A673 (cell line): ENCODE data around the gene SERINC4. TPM values are rescaled to one million over a fixed set of nuclear protein-coding genes. Genes with fewer than 3 reads are reported as not detected.
"Not testable (repeated sequence)": the region's sequence is repeated elsewhere in the genome, so short reads cannot be mapped to it uniquely, and the experiment has no call there.

Experiments
- BruUV-seq: library from RNA; stranded (reverse); fragments of 400-500 nt; replicated peaks from 2 replicates; lab custom pipeline; 2021; lab: Mats Ljungman, UMichigan
- CTCF ChIA-PET: fragments of 300-600 bp; sonication (Branson Sonifier 250); formaldehyde crosslinking; loops from one replicate; lab custom pipeline; 2022; ENCODE audit warnings: antibody characterized with exemption; lab: Charles Lee
- POLR2A ChIA-PET: fragments of 300-600 bp; sonication (Branson Sonifier 250); formaldehyde crosslinking; loops from one replicate; lab custom pipeline; 2022; ENCODE audit warnings: antibody characterized with exemption; ENCODE audit not compliant: low non-redundant PET; lab: Charles Lee
- DNase-seq: peaks from one replicate; pipeline ENCODE4 v3.0.0-alpha.2; 2015; ENCODE audit warnings: low spot score
- H3K27ac ChIP-seq: fragments of 200-600 bp; sonication (generic); 2 replicates; pipeline ENCODE4 v1.5.1; 2016; ENCODE audit warnings: mixed run types, low read depth, mild to moderate bottlenecking, mixed read lengths, antibody characterized with exemption, low read length; ENCODE audit not compliant: poor library complexity, severe bottlenecking
- H3K27me3 ChIP-seq: fragments of 200-600 bp; sonication (generic); replicated peaks from 2 replicates; pipeline ENCODE4 v1.6.1; 2017; ENCODE audit warnings: mixed run types, low read depth, mild to moderate bottlenecking, mixed read lengths, antibody characterized with exemption, low read length; ENCODE audit not compliant: insufficient read depth, poor library complexity
- H3K36me3 ChIP-seq: fragments of 200-600 bp; sonication (generic); 2 replicates; pipeline ENCODE4 v1.6.1; 2016; ENCODE audit warnings: mixed run types, mild to moderate bottlenecking, mixed read lengths, antibody characterized with exemption, low read length; ENCODE audit not compliant: insufficient read depth, poor library complexity, severe bottlenecking
- H3K4me1 ChIP-seq: fragments of 200-600 bp; sonication (generic); 2 replicates; pipeline ENCODE4 v1.6.1; 2017; ENCODE audit warnings: mixed run types, mild to moderate bottlenecking, mixed read lengths, antibody characterized with exemption, low read length; ENCODE audit not compliant: insufficient read depth, poor library complexity, severe bottlenecking
- H3K4me3 ChIP-seq: fragments of 200-600 bp; sonication (generic); 2 replicates; pipeline ENCODE4 v1.5.1; 2016; ENCODE audit warnings: low read depth, mixed run types, mild to moderate bottlenecking, mixed read lengths, low read length; ENCODE audit not compliant: poor library complexity, severe bottlenecking
- H3K9me3 ChIP-seq: fragments of 200-600 bp; sonication (generic); 2 replicates; pipeline ENCODE4 v1.6.1; 2016; ENCODE audit warnings: mixed run types, low read depth, mild to moderate bottlenecking, mixed read lengths, antibody characterized with exemption, low read length; ENCODE audit not compliant: poor library complexity, severe bottlenecking
- EZH2 ChIP-seq: fragments of 200-600 bp; sonication (generic); IDR thresholded peaks from 2 replicates; pipeline ENCODE4 v1.6.1; 2017; ENCODE audit warnings: borderline replicate concordance, low read depth, mild to moderate bottlenecking, mixed read lengths, antibody characterized with exemption, low read length; ENCODE audit not compliant: poor library complexity, severe bottlenecking
- intact Hi-C: fragments of 100-400 bp; cut with micrococcal nuclease; formaldehyde crosslinking; loops from one replicate; pipeline ENCODE4 v1.10.0; 2022; ENCODE audit not compliant: unreplicated experiment
- total RNA-seq: library from RNA; stranded (reverse); gene quantifications from 2 replicates; pipeline ENCODE4 v1.2.3, GENCODE V29; 2021
- TF ChIP-seq, protein P1 (sequence below): fragments of 300-800, 200-600 bp; sonication (generic); conservative IDR thresholded peaks from 2 replicates; pipeline ENCODE4 v1.5.1; 2017; ENCODE audit warnings: low read depth, mild to moderate bottlenecking, antibody characterized with exemption, low read length, moderate library complexity, mixed read lengths

SERINC4 gene
- total RNA-seq, 1 experiment from 2014 or later = not detected

DNA sequence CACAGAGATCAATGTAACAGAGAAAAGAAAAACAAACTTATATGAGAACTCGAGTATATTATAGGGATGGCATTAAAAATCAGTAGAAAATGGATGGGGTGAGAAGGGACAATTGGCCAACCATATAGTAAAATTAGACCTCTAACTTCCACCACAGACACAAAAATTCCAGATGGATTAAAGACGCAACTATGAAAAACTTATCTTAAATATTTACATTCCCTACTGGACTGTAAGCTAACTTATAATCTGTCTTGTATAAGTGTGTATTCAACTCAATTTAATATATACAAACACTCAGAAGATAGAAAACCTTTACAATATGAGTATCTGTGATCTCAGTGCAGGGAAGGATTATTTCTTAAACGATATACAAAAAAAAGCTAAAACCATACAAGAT is 21.5 kb upstream of the SERINC4 start:
- no peaks in the 10 kb centered on the region for H3K4me1 ChIP-seq
- H3K27me3 ChIP-seq = no peaks in the 10 kb centered on the region
- ChIA-PET POLR2A (no interaction called here), CTCF (no interaction called here)
- no peak overlapping the region for H3K4me3 ChIP-seq
- H3K9me3 ChIP-seq = no peaks in the 10 kb centered on the region
- no peak overlapping the region for H3K27ac ChIP-seq
- peaks cover 8% of the 10 kb centered on the region for H3K36me3 ChIP-seq
- no peak for DNase-seq
- TF ChIP-seq, protein P1, sequence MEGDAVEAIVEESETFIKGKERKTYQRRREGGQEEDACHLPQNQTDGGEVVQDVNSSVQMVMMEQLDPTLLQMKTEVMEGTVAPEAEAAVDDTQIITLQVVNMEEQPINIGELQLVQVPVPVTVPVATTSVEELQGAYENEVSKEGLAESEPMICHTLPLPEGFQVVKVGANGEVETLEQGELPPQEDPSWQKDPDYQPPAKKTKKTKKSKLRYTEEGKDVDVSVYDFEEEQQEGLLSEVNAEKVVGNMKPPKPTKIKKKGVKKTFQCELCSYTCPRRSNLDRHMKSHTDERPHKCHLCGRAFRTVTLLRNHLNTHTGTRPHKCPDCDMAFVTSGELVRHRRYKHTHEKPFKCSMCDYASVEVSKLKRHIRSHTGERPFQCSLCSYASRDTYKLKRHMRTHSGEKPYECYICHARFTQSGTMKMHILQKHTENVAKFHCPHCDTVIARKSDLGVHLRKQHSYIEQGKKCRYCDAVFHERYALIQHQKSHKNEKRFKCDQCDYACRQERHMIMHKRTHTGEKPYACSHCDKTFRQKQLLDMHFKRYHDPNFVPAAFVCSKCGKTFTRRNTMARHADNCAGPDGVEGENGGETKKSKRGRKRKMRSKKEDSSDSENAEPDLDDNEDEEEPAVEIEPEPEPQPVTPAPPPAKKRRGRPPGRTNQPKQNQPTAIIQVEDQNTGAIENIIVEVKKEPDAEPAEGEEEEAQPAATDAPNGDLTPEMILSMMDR = no peak
- BruUV-seq = no TSS peak
- intact Hi-C loops = no loop called here

DNA sequence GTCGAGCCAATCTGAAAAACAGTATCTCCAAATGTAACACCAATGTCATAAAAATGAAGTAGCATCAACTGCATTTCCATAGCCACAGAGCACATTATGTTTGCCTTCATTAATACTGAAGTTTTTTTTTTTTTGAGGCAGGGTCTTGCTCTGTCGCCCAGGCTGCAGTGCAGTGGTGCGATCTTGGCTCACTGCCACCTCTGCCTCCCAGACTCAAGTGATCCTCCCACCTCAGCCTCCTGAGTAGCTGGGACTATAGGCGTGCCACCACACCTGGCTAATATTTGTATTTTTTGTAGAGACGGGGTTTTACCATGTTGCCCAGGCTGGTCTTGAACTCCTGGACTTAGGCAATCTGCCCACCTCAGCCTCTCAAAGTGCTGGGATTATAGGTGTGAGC is 15.0 kb upstream of the SERINC4 start:
- H3K4me1 ChIP-seq, CTCF ChIA-PET, DNase-seq, intact Hi-C loops, H3K27me3 ChIP-seq, H3K27ac ChIP-seq, BruUV-seq, POLR2A ChIA-PET, H3K9me3 ChIP-seq, H3K4me3 ChIP-seq: not testable (repeated sequence)
- peaks cover 66% of the 10 kb centered on the region for H3K36me3 ChIP-seq

DNA sequence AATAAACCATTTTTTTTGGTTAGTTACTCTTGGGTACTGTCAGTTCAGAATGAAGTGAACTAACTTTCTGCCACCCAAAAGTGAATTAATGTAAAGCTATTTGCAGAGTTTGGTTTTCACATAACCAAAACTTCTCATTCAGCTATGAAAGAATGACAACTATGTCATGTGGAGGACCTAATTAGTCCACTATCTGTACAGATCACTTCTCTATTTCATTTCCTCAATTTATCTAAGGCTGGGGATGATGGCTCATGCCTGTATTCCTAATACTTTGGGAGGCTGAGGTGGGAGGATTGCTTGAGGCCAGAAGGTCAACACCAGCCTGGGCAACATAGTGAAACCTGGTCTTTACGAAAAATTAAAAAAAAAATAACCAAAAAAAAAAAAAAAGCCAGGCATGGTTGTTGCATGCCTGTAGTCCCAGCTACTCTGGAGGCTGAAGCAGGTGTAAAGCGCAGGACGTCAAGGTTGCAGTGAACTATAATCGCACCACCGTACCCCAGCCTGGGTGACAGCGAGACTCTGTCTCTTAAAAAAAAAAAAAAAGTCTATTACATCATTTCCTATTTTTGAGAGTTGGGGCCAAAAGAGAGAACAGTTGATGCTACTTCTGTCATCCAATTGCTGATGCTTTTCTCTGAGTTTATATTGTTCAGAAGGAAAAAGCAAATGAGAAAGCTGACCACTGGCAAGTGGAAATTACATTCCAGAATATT is 9.1 kb upstream of the SERINC4 start:
- ChIA-PET POLR2A (interaction anchor here (0.6 kb wide), 1 partner anchor 56 kb away, joined by 3 read pairs; no protein-coding TSS in a partner anchor), CTCF (no interaction called here)
- no peak overlapping the region for H3K4me3 ChIP-seq
- H3K9me3 ChIP-seq = no peaks in the 10 kb centered on the region
- no TSS peak for BruUV-seq
- no peaks in the 10 kb centered on the region for H3K27me3 ChIP-seq
- peak overlapping the region; percentile 10 for H3K27ac ChIP-seq
- peaks cover 91% of the 10 kb centered on the region for H3K36me3 ChIP-seq
- H3K4me1 ChIP-seq = no peaks in the 10 kb centered on the region
- no peak for DNase-seq
- intact Hi-C loops = no loop called here
- TF ChIP-seq EZH2 = no peak
- TF ChIP-seq, protein P1 = no peak

DNA sequence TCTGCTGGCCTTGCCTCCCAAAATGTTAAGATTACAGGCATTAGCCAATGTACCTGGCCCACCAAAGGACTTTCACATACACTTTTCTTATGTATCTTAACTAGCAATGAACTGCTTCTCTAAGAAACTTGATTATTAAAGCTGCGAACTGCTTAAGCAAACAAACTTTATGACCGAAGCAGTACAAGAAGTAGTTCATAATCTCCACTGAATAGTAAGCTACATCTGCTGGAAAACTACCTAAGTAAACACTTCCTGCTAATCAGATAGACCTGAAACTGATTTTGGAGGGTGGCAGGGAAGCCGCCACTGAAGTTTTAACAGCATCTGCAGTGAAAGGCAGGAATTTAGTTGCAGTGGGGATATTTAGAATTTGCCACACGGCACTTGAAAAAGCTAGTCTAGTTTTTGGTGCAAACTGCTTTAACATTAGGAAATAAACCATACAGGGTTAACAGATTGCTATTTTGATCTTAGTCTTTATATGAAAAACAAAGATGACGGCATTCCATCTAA is 8.5 kb upstream of the SERINC4 start:
- ChIA-PET CTCF (no interaction called here), POLR2A (no interaction called here)
- intact Hi-C loops = no loop called here
- Histone ChIP-seq H3K4me3 (no peak overlapping the region), H3K9me3 (no peaks in the 10 kb centered on the region), H3K27ac (no peak overlapping the region), H3K27me3 (no peaks in the 10 kb centered on the region), H3K36me3 (peaks cover 85% of the 10 kb centered on the region), H3K4me1 (no peaks in the 10 kb centered on the region)
- TF ChIP-seq, protein P1 = no peak
- no peak for TF ChIP-seq EZH2
- no TSS peak for BruUV-seq
- no peak for DNase-seq

DNA sequence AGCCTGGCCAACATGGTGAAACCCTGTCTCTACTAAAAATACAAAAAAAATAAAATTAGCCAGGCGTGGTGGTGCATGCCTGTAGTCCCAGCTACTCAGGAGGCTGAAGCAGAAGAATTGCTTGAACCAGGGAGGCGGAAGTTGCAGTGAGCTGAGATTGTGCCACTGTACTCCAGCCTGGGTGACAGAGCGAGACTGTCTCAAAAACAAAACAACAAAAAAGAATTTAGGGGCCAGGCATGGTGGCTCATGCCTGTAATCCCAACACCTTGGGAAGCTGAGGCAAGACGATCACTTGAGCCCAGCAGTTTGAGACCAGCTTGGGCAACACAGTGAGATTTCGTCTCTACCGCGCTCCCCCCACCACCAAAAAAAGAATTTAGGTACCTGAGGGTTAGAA is 2.7 kb upstream of the SERINC4 start:
- BruUV-seq, H3K27ac ChIP-seq, CTCF ChIA-PET, intact Hi-C loops, POLR2A ChIA-PET, H3K4me1 ChIP-seq, H3K9me3 ChIP-seq, DNase-seq, H3K27me3 ChIP-seq, H3K4me3 ChIP-seq: not testable (repeated sequence)
- H3K36me3 ChIP-seq = peaks cover 56% of the 10 kb centered on the region
